ENCODE data around the gene SPOCK1.

SPOCK1 gene

DNA sequence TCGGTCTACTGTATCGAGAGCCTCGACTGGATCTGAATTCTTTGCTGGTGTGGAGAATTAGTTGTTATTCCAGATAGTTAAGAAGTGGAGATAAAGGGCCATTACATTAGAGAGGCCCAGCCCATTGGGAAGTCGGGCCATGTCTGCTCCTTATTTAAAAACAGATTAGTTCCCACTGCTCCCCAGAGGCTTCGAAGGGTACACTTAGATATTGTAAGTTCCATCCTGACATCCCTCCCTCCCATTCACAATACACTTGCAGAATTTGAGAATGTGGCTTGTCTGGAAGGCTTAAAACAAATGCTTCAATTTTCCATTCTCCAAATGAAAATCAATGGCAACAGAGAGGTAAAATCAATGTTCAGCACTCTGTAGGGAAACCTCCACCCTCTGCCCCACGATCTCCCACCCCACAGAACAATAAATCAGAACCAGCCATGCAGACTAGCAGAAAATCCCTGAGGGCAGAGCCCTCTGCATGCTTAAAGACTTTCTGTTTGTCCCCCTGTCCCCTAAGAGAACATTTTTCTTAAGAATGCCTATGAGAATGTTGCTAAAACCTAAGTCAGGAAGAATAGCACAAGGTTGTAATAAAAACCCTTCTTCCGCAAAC is 364.1 kb downstream of the SPOCK1 start:
- ATAC-seq (ENCODE audit: low read depth): no peak
- TF ChIP-seq, protein P1, sequence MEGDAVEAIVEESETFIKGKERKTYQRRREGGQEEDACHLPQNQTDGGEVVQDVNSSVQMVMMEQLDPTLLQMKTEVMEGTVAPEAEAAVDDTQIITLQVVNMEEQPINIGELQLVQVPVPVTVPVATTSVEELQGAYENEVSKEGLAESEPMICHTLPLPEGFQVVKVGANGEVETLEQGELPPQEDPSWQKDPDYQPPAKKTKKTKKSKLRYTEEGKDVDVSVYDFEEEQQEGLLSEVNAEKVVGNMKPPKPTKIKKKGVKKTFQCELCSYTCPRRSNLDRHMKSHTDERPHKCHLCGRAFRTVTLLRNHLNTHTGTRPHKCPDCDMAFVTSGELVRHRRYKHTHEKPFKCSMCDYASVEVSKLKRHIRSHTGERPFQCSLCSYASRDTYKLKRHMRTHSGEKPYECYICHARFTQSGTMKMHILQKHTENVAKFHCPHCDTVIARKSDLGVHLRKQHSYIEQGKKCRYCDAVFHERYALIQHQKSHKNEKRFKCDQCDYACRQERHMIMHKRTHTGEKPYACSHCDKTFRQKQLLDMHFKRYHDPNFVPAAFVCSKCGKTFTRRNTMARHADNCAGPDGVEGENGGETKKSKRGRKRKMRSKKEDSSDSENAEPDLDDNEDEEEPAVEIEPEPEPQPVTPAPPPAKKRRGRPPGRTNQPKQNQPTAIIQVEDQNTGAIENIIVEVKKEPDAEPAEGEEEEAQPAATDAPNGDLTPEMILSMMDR (IDR thresholded peaks at IDR 0.05; ENCODE audit: poor library complexity, severe bottlenecking): no peak
- Histone ChIP-seq H3K27me3 (ENCODE audit: insufficient read depth, poor library complexity, severe bottlenecking) (no peaks in the 10 kb centered on the region), H3K27ac (ENCODE audit: poor library complexity, severe bottlenecking) (no peak overlapping the region), H3K9me3 (ENCODE audit: severe bottlenecking) (no peaks in the 10 kb centered on the region), H3K36me3 (ENCODE audit: low read depth) (no peaks in the 10 kb centered on the region), H3K4me3 (ENCODE audit: severe bottlenecking) (no peak overlapping the region), H3K4me1 (ENCODE audit: insufficient read depth, poor library complexity, severe bottlenecking) (no peaks in the 10 kb centered on the region)
- DNase-seq (ENCODE audit: low spot score): no peak

DNA sequence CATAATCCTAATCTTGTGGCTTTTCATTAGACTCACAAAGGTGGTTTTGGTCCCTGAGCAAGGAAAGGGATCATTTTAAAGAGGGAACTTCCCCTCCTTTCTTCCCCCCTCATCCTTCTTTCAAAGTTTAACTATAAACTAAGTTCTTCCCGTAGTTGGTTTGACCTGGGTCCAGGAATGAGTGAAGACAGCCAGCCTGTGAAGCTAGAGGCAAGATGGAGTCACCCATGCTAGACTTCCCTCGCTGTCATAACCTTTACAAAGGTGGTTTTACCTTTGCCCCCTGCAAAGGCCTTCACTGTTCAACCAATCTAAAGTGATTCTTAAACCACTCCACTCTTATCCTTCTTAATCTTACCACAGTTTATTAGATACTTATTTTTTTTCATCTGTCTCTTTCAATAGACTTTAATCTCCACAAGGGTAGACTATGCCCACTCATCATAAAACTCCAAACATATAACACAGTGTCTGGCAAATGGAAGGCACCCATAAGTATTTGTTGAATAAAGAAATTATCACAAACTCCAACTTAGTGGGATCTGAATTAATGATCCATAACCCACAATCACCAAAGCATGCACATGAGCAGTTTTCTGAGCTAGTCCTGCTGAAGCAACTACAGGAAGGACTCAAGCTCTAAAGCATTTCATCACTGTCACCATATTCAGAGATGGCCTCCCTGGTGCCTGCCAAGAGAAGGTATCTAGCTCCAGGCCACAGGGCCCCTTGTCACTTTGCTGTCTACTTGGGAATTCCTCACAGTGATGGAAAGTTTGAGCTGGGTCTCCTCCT is 369.0 kb downstream of the SPOCK1 start:
- no peak for ATAC-seq (ENCODE audit: low read depth)
- H3K27ac ChIP-seq (ENCODE audit: poor library complexity, severe bottlenecking): no peak overlapping the region
- no peaks in the 10 kb centered on the region for H3K9me3 ChIP-seq (ENCODE audit: severe bottlenecking)
- H3K36me3 ChIP-seq (ENCODE audit: low read depth): no peaks in the 10 kb centered on the region
- H3K4me1 ChIP-seq (ENCODE audit: insufficient read depth, poor library complexity, severe bottlenecking): no peaks in the 10 kb centered on the region
- H3K27me3 ChIP-seq (ENCODE audit: insufficient read depth, poor library complexity, severe bottlenecking): no peaks in the 10 kb centered on the region
- no peak for DNase-seq (ENCODE audit: low spot score)
- TF ChIP-seq, protein P1 (IDR thresholded peaks at IDR 0.05; ENCODE audit: poor library complexity, severe bottlenecking): no peak
- no peak overlapping the region for H3K4me3 ChIP-seq (ENCODE audit: severe bottlenecking)

DNA sequence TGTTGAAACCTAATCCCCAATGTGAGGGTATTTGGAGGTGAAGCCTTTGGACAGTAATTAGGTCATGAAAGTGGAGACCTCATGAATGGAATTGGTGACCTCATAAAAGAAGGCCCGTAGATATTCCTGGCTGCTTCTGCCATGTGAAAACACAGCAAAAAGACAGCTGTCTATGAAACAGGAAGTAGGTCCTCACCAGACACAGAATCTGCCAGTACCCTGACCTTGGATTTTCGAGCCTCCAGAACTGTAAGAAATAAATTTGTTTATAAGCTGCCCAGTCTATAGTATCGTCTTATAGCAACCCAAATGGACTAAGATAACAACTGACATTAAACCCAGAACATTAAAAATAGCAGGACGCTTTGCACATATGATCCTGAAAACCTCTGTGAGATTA is 371.1 kb downstream of the SPOCK1 start:
- ATAC-seq (ENCODE audit: low read depth): no peak
- Histone ChIP-seq H3K36me3 (ENCODE audit: low read depth) (no peaks in the 10 kb centered on the region), H3K27ac (ENCODE audit: poor library complexity, severe bottlenecking) (no peak overlapping the region), H3K9me3 (ENCODE audit: severe bottlenecking) (no peaks in the 10 kb centered on the region), H3K4me3 (ENCODE audit: severe bottlenecking) (no peak overlapping the region), H3K4me1 (ENCODE audit: insufficient read depth, poor library complexity, severe bottlenecking) (no peaks in the 10 kb centered on the region), H3K27me3 (ENCODE audit: insufficient read depth, poor library complexity, severe bottlenecking) (no peaks in the 10 kb centered on the region)
- TF ChIP-seq, protein P1 (IDR thresholded peaks at IDR 0.05; ENCODE audit: poor library complexity, severe bottlenecking): no peak
- no peak for DNase-seq (ENCODE audit: low spot score)

DNA sequence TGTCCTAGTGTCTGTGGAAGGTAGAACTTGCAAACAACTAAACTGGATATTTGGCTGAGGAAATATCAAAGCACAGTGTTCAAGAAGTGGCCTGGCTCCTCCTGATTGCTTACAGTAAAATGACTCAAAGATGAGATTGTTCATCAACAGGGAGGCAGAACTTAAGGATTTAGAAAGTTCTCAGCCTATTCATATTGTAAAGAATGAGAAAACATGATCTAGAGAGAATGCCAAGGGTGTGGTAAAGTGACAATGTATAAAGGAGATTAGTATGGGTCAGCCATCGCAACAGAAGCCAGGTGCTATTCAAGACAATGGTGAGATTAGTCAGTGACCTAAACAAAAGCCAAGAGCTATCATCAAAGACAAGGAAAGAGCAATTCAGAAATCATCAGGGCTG is 372.3 kb downstream of the SPOCK1 start:
- no peaks in the 10 kb centered on the region for H3K36me3 ChIP-seq (ENCODE audit: low read depth)
- peak; percentile 40 for ATAC-seq (ENCODE audit: low read depth)
- H3K9me3 ChIP-seq (ENCODE audit: severe bottlenecking): no peaks in the 10 kb centered on the region
- TF ChIP-seq, protein P1 (IDR thresholded peaks at IDR 0.05; ENCODE audit: poor library complexity, severe bottlenecking): no peak
- no peaks in the 10 kb centered on the region for H3K27me3 ChIP-seq (ENCODE audit: insufficient read depth, poor library complexity, severe bottlenecking)
- no peak for DNase-seq (ENCODE audit: low spot score)
- H3K27ac ChIP-seq (ENCODE audit: poor library complexity, severe bottlenecking): no peak overlapping the region
- H3K4me1 ChIP-seq (ENCODE audit: insufficient read depth, poor library complexity, severe bottlenecking): no peaks in the 10 kb centered on the region
- no peak overlapping the region for H3K4me3 ChIP-seq (ENCODE audit: severe bottlenecking)

DNA sequence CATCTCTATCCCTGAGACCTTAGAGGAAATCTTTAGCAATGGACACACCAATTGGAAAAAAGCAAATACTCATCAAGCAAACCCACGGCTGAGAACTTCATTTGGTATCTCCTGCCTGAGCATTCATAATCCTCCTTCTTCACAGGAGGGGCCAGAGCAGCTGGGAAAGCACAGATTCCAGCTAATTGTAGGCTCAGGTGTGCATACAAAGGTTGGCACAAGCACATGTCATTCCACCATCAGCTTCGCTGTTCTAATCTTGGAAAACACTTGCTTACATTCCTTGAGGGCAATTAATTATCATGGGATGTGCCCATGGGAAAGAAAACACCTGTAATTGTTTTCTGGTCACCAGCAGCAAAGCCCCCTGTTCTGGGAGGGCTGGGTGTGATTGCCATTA is 376.6 kb downstream of the SPOCK1 start:
- H3K9me3 ChIP-seq (ENCODE audit: severe bottlenecking): no peaks in the 10 kb centered on the region
- H3K27me3 ChIP-seq (ENCODE audit: insufficient read depth, poor library complexity, severe bottlenecking): no peaks in the 10 kb centered on the region
- H3K27ac ChIP-seq (ENCODE audit: poor library complexity, severe bottlenecking): no peak overlapping the region
- ATAC-seq (ENCODE audit: low read depth): no peak
- no peaks in the 10 kb centered on the region for H3K36me3 ChIP-seq (ENCODE audit: low read depth)
- no peak for DNase-seq (ENCODE audit: low spot score)
- H3K4me3 ChIP-seq (ENCODE audit: severe bottlenecking): no peak overlapping the region
- TF ChIP-seq, protein P1 (IDR thresholded peaks at IDR 0.05; ENCODE audit: poor library complexity, severe bottlenecking): no peak
- H3K4me1 ChIP-seq (ENCODE audit: insufficient read depth, poor library complexity, severe bottlenecking): no peaks in the 10 kb centered on the region
